HEK293T (cell line): ENCODE measurements around the gene CEP192.

Source experiments
- ELF4 ChIP-seq: fragments of 450-650 bp; IDR thresholded peaks from 2 replicates; pipeline ENCODE4 v1.6.1; 2017; ENCODE audit warnings: antibody characterized with exemption
- FOXK2 ChIP-seq: fragments of 450-650 bp; IDR thresholded peaks from 2 replicates; pipeline ENCODE4 v1.6.1; 2016; ENCODE audit warnings: mild to moderate bottlenecking
- HDGF ChIP-seq: fragments of 450-650 bp; IDR thresholded peaks from 2 replicates; pipeline ENCODE4 v1.6.1; 2017; ENCODE audit warnings: antibody characterized with exemption, borderline replicate concordance
- NFRKB ChIP-seq: fragments of 450-650 bp; IDR thresholded peaks from 2 replicates; pipeline ENCODE4 v1.6.1; 2016; ENCODE audit warnings: mild to moderate bottlenecking, moderate library complexity
- SP1 ChIP-seq: fragments of 450-650 bp; IDR thresholded peaks from 2 replicates; pipeline ENCODE4 v1.6.1; 2017
- SUZ12 ChIP-seq: fragments of 450-650 bp; IDR thresholded peaks from 2 replicates; pipeline ENCODE4 v1.6.1; 2016; ENCODE audit warnings: mild to moderate bottlenecking
- TARDBP ChIP-seq: fragments of 450-650 bp; IDR thresholded peaks from 2 replicates; pipeline ENCODE4 v1.6.1; 2016
- ZNF384 ChIP-seq: fragments of 450-650 bp; IDR thresholded peaks from 2 replicates; pipeline ENCODE4 v1.6.1; 2016
- TF ChIP-seq, protein P1 (sequence below): fragments of 450-650 bp; IDR thresholded peaks from 2 replicates; pipeline ENCODE4 v1.6.1; 2016

DNA sequence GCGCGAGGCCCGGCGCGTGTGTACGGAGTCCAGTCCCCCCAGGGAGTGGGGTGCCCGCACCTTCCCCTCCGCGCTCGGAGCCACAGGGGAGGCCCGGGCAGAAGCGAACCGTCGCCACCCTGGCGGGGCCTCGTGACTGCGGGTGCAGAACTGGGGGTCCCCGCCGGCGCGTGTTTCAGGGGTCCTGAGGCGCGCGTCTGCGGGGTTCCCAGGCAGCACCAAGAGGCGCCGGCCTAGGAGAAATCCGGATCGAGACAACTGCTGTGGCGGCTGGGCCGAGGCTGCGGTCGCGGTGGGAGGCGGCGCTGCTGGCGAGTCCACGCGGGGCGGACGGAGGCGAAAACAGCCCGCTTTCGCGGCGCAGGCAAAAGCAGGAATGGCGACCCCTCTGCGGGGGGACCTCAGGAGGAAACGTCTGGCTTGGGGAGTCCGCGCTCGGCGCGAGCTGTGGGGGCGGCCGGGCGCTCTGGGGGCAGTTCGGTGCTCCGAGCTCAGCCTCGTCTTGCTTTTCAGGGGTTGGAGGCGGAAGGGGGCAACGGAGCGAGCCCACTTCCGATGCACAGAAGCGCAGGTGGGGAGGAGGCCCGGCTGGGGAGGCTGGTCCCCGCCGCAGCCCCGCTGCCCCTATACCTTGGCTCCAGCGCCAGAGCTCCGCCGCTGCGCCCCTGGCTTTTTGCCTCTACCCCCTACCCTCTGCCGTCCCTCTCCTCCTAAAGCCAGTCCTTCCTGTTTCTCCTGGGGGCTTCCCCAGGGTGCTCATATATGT, 145.9 kb downstream of the CEP192 start:
- no peak for TF ChIP-seq ZNF384
- no peak for TF ChIP-seq FOXK2
- TF ChIP-seq HDGF, result no peak
- TF ChIP-seq SUZ12, result no peak
- TF ChIP-seq, protein P1, sequence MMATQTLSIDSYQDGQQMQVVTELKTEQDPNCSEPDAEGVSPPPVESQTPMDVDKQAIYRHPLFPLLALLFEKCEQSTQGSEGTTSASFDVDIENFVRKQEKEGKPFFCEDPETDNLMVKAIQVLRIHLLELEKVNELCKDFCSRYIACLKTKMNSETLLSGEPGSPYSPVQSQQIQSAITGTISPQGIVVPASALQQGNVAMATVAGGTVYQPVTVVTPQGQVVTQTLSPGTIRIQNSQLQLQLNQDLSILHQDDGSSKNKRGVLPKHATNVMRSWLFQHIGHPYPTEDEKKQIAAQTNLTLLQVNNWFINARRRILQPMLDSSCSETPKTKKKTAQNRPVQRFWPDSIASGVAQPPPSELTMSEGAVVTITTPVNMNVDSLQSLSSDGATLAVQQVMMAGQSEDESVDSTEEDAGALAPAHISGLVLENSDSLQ, result no peak
- TF ChIP-seq SP1, result no peak
- no peak for TF ChIP-seq TARDBP
- TF ChIP-seq NFRKB, result no peak
- TF ChIP-seq ELF4, result no peak
